LNCAP (cell line): ENCODE measurements around the gene CFAP119.

ENCODE experiments used
- TF ChIP-seq, protein P1 (sequence below): fragments of 450-650 bp; IDR thresholded peaks from 2 replicates; pipeline ENCODE4 v1.5.1; 2017; ENCODE audit warnings: mild to moderate bottlenecking

CFAP119 gene

DNA sequence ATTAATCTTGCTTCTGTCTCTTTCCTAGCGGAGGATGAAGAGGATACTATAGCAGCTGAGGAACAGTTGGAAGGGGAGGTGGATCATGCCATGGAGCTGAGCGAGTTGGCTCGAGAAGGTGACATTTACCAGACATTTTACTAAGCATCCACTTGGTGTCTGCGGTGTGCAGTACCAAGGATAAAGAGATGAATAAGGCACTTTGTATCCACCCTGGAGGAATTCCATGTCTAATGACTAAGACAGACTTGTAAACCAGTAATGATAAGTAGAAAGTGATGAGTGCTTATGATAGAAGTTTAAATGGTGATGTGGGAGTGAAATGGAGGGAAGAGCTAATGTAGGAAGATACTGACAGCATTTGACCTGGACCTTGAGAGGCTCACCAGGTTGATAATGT, 50.9 kb downstream of the CFAP119 start:
- TF ChIP-seq, protein P1, sequence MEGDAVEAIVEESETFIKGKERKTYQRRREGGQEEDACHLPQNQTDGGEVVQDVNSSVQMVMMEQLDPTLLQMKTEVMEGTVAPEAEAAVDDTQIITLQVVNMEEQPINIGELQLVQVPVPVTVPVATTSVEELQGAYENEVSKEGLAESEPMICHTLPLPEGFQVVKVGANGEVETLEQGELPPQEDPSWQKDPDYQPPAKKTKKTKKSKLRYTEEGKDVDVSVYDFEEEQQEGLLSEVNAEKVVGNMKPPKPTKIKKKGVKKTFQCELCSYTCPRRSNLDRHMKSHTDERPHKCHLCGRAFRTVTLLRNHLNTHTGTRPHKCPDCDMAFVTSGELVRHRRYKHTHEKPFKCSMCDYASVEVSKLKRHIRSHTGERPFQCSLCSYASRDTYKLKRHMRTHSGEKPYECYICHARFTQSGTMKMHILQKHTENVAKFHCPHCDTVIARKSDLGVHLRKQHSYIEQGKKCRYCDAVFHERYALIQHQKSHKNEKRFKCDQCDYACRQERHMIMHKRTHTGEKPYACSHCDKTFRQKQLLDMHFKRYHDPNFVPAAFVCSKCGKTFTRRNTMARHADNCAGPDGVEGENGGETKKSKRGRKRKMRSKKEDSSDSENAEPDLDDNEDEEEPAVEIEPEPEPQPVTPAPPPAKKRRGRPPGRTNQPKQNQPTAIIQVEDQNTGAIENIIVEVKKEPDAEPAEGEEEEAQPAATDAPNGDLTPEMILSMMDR, result no peak
